Measurements from ENCODE around the gene MAP4K3. TPM values are rescaled to one million over a fixed set of nuclear protein-coding genes. Genes with fewer than 3 reads are reported as not detected.

The MAP4K3 gene
- total and polyA plus RNA-seq, 2 of the 4 experiments (the other 2 are of a cell fraction): 13.2 to 32.6 TPM

DNA sequence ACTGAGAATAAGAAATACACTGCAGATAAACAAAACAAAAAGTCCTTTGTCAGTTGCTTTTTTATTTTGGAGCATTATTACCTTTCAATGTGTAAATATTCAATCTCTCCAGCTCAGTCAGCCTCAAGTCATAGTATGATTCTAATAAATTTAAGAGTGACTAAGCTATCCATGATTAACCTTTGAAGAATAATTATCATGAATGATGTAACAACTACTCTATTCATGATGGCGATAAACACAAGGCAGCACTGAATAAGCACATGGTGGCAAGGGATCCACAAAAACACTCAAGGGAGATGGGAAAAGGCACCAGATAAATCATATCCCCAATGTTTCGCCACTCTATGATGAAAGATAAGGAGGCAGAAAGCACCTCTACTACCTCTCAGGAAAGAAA lies 67.0 kb downstream of the MAP4K3 start:
- ATAC-seq (ENCODE audit: low read depth): peak; percentile 44
- Histone ChIP-seq H3K36me3 (ENCODE audit: control insufficient read depth, insufficient read depth, low read length) (peaks cover 10% of the 10 kb centered on the region), H3K4me2 (ENCODE audit: low read depth, low read length) (no peak overlapping the region), H2AK5ac (ENCODE audit: low read depth, low read length) (no peak overlapping the region), H3K79me1 (ENCODE audit: low read depth in 1 of 2, low read length in 2 of 2) (peaks cover 24 to 54% of the 10 kb centered on the region in 2 experiments), H3K27ac (ENCODE audit: insufficient read depth, low read length) (no peak overlapping the region), H2AFZ (replicated peaks; ENCODE audit: low read length, poor library complexity) (no peak overlapping the region), H2BK20ac (ENCODE audit: low read depth, low read length) (no peak overlapping the region), H2AK9ac (replicated peaks; ENCODE audit: low read depth, low read length, poor library complexity) (no peak overlapping the region), H3K23ac (ENCODE audit: low read depth, low read length) (no peak overlapping the region), H2BK15ac (ENCODE audit: low read depth, low read length) (no peak overlapping the region), H4K5ac (ENCODE audit: low read depth, low read length) (no peak overlapping the region), H4K8ac (ENCODE audit: low read depth in 2 of 2, low read length in 2 of 2) (no peak overlapping the region), H2BK120ac (ENCODE audit: low read depth, low read length) (no peak overlapping the region), H3K4me3 (ENCODE audit: insufficient read depth, low read depth, low read length) (no peak overlapping the region), H3K9me1 (ENCODE audit: insufficient read depth, low read length) (no peaks in the 10 kb centered on the region; the same call in 1 of the 2 replicates), H2BK5ac (ENCODE audit: low read depth, low read length, poor library complexity, severe bottlenecking) (no peak overlapping the region), H3K27me3 (ENCODE audit: control insufficient read depth, insufficient read depth, low read length) (no peaks in the 10 kb centered on the region), H3K9me3 (ENCODE audit: control insufficient read depth, insufficient read depth, low read length) (no peaks in the 10 kb centered on the region), H4K91ac (ENCODE audit: insufficient read depth, low read depth, low read length) (no peak overlapping the region), H3K4ac (ENCODE audit: low read depth, low read length) (no peak overlapping the region), H4K20me1 (ENCODE audit: insufficient read depth, low read length) (peaks cover 32% of the 10 kb centered on the region), H3K9ac (ENCODE audit: low read depth, low read length) (no peak overlapping the region), H3K4me1 (ENCODE audit: control insufficient read depth, insufficient read depth, low read length) (peaks cover 2% of the 10 kb centered on the region; the same call in 1 of the 2 replicates), H3K18ac (ENCODE audit: low read depth, low read length) (no peak overlapping the region), H3K14ac (replicated peaks; ENCODE audit: low read depth, low read length) (no peak overlapping the region), H3K56ac (ENCODE audit: extremely low read depth, insufficient read depth, low read length) (no peak overlapping the region)
- no CpG with 5 or more reads among the region's 2 CpGs for WGBS, 2 experiments (ENCODE audit: extremely low coverage in 2 of 2, insufficient read length in 1 of 2)
- intact Hi-C loops (cut with micrococcal nuclease) (no loop called here), in situ Hi-C loops (cut with MboI; ENCODE audit: low sequenced_read_pairs) (loop anchor here (25.0 kb wide), 1 partner anchor 317 kb away; no protein-coding TSS in a partner anchor), dilution Hi-C loops (cut with HindIII; ENCODE audit: low sequenced_read_pairs, unreplicated experiment) (no loop called here)
- TF ChIP-seq CHD1 (IDR thresholded peaks at IDR 0.05; ENCODE audit: low read depth, low read length) (no peak), RCOR1 (IDR thresholded peaks at IDR 0.05; ENCODE audit: insufficient replicate concordance, low read length) (no peak), FOS (IDR thresholded peaks at IDR 0.05; ENCODE audit: low read depth, low read length) (no peak), BHLHE40 (IDR thresholded peaks at IDR 0.05; ENCODE audit: low read depth, low read length) (no peak), RFX5 (IDR thresholded peaks at IDR 0.05; ENCODE audit: low read depth, low read length) (no peak), RAD21 (IDR thresholded peaks at IDR 0.05; ENCODE audit: low read length) (no peak), CEBPB (IDR thresholded peaks at IDR 0.05; ENCODE audit: low read depth, low read length) (no peak), MXI1 (IDR thresholded peaks at IDR 0.05; ENCODE audit: borderline replicate concordance, low read depth, low read length) (no peak), SMC3 (IDR thresholded peaks at IDR 0.05; ENCODE audit: low read depth, low read length) (no peak), MAZ (IDR thresholded peaks at IDR 0.05; ENCODE audit: borderline replicate concordance, low read depth, low read length) (no peak), POLR2A (IDR thresholded peaks at IDR 0.05; ENCODE audit: low read depth, low read length) (no peak)
- TF ChIP-seq, protein P1, sequence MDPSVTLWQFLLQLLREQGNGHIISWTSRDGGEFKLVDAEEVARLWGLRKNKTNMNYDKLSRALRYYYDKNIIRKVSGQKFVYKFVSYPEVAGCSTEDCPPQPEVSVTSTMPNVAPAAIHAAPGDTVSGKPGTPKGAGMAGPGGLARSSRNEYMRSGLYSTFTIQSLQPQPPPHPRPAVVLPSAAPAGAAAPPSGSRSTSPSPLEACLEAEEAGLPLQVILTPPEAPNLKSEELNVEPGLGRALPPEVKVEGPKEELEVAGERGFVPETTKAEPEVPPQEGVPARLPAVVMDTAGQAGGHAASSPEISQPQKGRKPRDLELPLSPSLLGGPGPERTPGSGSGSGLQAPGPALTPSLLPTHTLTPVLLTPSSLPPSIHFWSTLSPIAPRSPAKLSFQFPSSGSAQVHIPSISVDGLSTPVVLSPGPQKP (IDR thresholded peaks at IDR 0.05; ENCODE audit: borderline replicate concordance, low read depth, low read length): no peak
- TF ChIP-seq, protein P2, sequence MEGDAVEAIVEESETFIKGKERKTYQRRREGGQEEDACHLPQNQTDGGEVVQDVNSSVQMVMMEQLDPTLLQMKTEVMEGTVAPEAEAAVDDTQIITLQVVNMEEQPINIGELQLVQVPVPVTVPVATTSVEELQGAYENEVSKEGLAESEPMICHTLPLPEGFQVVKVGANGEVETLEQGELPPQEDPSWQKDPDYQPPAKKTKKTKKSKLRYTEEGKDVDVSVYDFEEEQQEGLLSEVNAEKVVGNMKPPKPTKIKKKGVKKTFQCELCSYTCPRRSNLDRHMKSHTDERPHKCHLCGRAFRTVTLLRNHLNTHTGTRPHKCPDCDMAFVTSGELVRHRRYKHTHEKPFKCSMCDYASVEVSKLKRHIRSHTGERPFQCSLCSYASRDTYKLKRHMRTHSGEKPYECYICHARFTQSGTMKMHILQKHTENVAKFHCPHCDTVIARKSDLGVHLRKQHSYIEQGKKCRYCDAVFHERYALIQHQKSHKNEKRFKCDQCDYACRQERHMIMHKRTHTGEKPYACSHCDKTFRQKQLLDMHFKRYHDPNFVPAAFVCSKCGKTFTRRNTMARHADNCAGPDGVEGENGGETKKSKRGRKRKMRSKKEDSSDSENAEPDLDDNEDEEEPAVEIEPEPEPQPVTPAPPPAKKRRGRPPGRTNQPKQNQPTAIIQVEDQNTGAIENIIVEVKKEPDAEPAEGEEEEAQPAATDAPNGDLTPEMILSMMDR (conservative IDR thresholded peaks at IDR 0.05; ENCODE audit: low read depth, low read length): no peak
- TF ChIP-seq, protein P3, sequence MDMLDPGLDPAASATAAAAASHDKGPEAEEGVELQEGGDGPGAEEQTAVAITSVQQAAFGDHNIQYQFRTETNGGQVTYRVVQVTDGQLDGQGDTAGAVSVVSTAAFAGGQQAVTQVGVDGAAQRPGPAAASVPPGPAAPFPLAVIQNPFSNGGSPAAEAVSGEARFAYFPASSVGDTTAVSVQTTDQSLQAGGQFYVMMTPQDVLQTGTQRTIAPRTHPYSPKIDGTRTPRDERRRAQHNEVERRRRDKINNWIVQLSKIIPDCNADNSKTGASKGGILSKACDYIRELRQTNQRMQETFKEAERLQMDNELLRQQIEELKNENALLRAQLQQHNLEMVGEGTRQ (IDR thresholded peaks at IDR 0.05; ENCODE audit: low read depth, low read length): no peak
- POLR2A ChIA-PET (ENCODE audit: unreplicated experiment): no interaction called here
- BruUV-seq (replicated peaks): no TSS peak
- peak; percentile 36 for DNase-seq
- CTCF ChIA-PET: interaction anchor here (0.7 kb wide), 1 partner anchor 23 kb away, joined by 3 read pairs; no protein-coding TSS in a partner anchor

Data from IMR-90 (cell line).